C4-2B (cell line): Measurements from ENCODE around the gene DLGAP1.

Experiments used
- CTCF ChIP-seq: fragments of 450-650 bp; conservative IDR thresholded peaks from 2 replicates; pipeline ENCODE4 v1.5.1; 2017; ENCODE audit warnings: mild to moderate bottlenecking
- ZFX ChIP-seq: fragments of 450-650 bp; IDR thresholded peaks from 2 replicates; pipeline ENCODE4 v1.6.1; 2017

- TF ChIP-seq CTCF (no peak), ZFX (no peak)
Measured at GRCh38 chr18:3875376-3875775, 579.7 kb downstream of the DLGAP1 start.
